ENCODE data around the gene JAG1.
A peak's percentile ranks its signal among the peaks of the same experiment; 100 is the strongest.

The JAG1 gene

DNA sequence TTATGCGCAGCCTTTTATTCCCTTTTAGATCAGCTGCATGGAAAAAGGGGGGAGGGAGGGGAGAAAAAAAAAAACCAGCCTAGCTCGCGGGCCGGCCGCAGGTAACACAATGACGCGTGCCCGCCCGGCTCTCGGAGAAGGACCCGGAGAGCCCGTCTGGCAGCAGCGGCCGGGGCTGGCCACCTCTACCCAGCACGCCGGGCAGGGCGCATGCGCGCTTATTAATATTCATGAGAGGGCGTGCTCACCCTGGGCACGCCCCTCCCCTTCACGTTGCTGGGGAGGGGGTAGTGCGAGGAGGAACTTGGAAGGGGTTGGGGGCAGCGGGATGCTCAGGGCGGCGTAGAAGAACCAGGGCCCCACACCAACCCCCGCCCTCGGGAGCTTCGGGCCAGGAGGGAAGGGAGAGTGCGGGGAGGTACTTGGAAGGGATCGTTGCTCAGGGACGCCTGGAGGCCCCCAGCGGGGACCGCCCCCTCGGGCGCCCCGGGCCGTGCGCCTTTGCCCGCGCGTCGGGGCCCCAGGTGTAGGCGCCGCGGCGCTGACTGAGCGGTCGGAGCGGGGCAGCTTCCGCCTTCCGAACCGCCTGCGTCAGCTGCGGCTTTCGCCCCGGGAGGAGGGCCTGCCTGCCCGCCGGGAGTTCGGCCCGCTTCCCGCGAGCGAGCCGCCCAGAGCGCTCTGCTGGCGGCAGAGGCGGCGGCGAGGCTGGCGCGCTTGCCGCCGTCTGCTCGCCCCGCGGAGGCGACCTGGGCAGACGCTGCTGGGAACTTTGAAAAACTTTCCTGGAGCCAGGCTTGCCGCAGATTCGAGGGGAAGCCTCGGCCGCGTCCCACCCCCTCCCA is at the start of gene JAG1:
Gene JAG1, minus strand, starts transcription at position 158 of the 842 bp plus-strand sequence. CDS start 469 bp downstream, outside the sequence.
- peak within 1 kb of the TSS; percentile 93 for H3K27ac ChIP-seq
- no peak for TF ChIP-seq CTCF (conservative IDR thresholded peaks at IDR 0.05)

DNA sequence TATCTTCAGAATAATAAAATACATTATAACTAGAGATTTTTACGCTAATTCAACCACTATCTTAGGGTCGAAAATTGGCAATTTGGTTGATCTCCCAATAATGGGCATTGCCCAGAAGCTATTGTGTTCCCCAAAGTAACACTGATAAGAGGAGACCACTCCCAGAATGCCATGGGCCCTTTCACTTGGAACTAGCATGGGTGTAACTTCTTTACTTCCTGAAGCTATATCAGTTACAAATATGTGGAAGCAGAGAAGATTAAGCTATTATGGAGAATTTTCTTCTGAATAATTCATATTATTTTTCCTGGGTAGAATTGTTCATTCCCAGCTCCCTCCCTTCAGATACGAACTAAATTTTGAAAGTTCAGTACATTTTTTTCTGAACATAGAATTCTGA is 48.2 kb upstream of the JAG1 start:
- no peak overlapping the region for H3K27ac ChIP-seq

GRCh38 chr20:10721137-10721896 is 47.5 kb upstream of the JAG1 start:
- H3K27ac ChIP-seq: no peak overlapping the region
- no peak for TF ChIP-seq CTCF (conservative IDR thresholded peaks at IDR 0.05)

More for the DNA sequence above, 48.2 kb upstream of the JAG1 start:
- TF ChIP-seq CTCF (conservative IDR thresholded peaks at IDR 0.05): no peak

- H3K27ac ChIP-seq: no peak overlapping the region
- no peak for TF ChIP-seq CTCF (conservative IDR thresholded peaks at IDR 0.05)
Measured at GRCh38 chr20:10720565-10720964, 46.8 kb upstream of the JAG1 start.

DNA sequence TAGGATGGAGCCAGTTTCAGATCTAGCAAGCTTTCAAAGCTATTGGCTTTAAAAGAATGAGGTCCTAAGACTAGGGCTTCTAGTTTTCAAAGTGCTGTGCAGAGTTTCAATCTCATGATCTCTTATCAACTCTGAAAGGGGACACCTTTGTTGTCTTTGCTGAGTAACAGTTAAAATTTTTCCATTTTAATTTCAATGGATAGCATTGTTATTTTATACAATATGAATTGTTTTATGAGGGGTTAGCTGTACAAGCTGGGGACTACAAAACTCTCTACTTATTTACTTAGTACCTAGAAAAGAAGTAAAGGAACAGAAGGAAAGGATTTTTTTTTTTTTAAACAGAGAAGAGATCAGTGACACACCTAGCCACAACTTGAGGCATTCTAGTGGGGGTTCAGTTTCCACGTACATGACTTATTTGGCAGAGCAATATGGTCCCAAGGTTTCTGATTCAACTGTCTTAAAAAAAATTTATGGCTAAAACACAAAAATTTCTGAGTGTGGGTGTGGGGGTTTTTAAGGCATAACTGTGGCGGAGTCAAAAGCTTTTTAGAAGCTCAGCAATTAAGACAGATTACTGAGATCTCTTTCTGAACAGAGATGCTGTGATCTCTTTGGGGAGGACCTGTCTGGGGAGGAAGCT is 46.1 kb upstream of the JAG1 start:
- TF ChIP-seq CTCF (conservative IDR thresholded peaks at IDR 0.05): no peak
- no peak overlapping the region for H3K27ac ChIP-seq

DNA sequence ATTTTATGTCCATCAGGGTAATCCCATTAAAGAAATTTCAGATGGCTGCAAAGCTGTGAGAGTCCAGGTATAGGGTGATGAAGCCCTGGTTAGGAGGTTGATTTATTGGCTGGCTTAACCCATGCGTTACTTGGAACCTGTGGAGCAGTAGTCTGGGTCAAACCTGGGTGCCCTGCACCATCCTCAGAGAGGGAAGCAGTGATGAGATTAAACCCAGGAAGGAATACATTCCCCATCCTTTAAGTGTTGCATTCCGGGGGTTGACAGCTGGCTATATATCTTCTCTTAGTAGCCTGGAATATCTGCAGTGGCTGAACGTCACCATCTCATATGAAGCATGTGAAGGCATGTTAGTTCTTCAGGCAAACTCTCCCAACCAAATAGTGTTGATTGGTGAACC is 44.9 kb upstream of the JAG1 start:
- H3K27ac ChIP-seq: no peak overlapping the region
- no peak for TF ChIP-seq CTCF (conservative IDR thresholded peaks at IDR 0.05)

- TF ChIP-seq CTCF (conservative IDR thresholded peaks at IDR 0.05): no peak
Measured at GRCh38 chr20:10716855-10717254, 43.1 kb upstream of the JAG1 start.

More at GRCh38 chr20:10716855-10717254, 43.1 kb upstream of the JAG1 start:
- peak overlapping the region; percentile 76 for H3K27ac ChIP-seq
